ENCODE data around the gene STRBP. TPM values are rescaled to one million over a fixed set of nuclear protein-coding genes. Genes with fewer than 3 reads are reported as not detected.
"Not testable (repeated sequence)": the region's sequence is repeated elsewhere in the genome, so short reads cannot be mapped to it uniquely, and the experiment has no call there.

STRBP gene
- total and polyA plus RNA-seq, 8 donors = 16.5 to 40.4 (median 36.8) TPM

GRCh38 chr9:123251324-123251723 lies 17.1 kb downstream of the STRBP start:
- Histone ChIP-seq H3K27me3 (no peaks in the 10 kb centered on the region), H3K27ac (no peak overlapping the region), H3K36me3 (no peaks in the 10 kb centered on the region), H3K4me1 (no peaks in the 10 kb centered on the region), H3K4me3 (no peak overlapping the region), H3K9me3 (no peaks in the 10 kb centered on the region)
- no peak for DNase-seq
- intact Hi-C loops (cut with DNase I) = no loop called here
- no peak for TF ChIP-seq CTCF (IDR thresholded peaks at IDR 0.05)
- peak; percentile 51 for ATAC-seq

DNA sequence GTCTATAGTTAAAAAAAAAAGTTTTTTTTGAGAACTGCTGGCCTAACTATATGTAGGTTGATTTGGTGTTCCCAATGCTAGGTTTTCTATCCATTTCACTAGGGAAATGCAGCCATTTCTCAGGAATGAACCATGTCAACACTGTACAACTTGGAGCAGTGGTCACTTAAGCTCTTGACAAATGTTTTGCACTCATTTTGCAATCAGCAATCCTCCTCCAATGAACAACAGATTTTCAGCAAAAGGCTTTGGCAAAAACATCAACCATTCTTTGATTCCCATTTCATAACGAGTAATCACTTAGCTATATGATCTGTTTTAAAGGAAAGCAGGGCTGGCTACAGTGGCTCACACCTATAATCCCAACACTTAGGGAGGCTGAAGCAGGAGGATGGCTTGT lies 17.9 kb downstream of the STRBP start:
- intact Hi-C loops (cut with DNase I) = no loop called here
- no peaks in the 10 kb centered on the region for H3K4me1 ChIP-seq
- no peaks in the 10 kb centered on the region for H3K36me3 ChIP-seq
- no peak for TF ChIP-seq CTCF (IDR thresholded peaks at IDR 0.05)
- H3K4me3 ChIP-seq = no peak overlapping the region
- no peak overlapping the region for H3K27ac ChIP-seq
- H3K9me3 ChIP-seq = no peaks in the 10 kb centered on the region
- H3K27me3 ChIP-seq = no peaks in the 10 kb centered on the region
- DNase-seq (no peak), ATAC-seq (peak; percentile 41)

DNA sequence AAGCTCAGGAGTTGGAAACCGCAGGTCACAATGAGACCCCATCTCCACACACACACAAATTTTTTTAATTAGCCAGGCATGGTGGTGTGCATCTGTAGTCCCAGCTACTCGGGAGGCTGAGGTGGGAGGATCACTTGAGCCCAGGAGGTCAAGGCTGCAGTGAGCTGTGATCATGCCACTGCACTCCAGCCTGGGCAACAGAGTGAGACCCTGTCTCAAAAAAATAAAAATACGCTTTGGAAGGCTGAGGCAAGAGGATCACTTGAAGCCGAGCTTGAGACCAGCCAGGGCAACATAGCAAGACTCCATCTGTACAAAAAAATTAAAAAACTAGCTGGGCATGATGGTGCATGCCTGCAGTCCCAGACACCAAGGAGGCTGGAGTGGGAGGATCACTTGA lies 19.2 kb downstream of the STRBP start:
- intact Hi-C loops (cut with DNase I); H3K9me3 ChIP-seq; DNase-seq; H3K4me3 ChIP-seq; H3K36me3 ChIP-seq; H3K27me3 ChIP-seq; H3K4me1 ChIP-seq; H3K27ac ChIP-seq; ATAC-seq: not testable (repeated sequence)

DNA sequence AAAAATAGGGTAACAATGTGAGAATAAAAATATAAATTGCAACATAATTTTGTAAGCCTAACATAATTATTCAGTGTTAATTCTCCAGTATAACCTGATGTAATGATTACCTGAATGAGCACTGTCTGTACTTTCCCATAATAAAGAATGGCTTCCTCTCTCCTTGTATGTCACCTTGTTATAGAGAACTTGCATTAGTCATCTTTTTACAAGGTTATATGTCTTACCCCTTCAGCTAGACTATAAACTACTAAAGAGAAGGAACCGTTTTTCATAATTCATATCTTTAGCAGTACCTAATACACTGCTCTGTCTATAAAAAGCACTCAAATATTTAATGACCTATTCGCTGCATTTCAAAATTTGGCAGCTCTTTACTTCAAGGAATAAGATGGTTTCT lies 19.8 kb downstream of the STRBP start:
- Histone ChIP-seq H3K9me3 (no peaks in the 10 kb centered on the region), H3K27me3 (no peaks in the 10 kb centered on the region), H3K36me3 (no peaks in the 10 kb centered on the region), H3K4me1 (no peaks in the 10 kb centered on the region), H3K4me3 (no peak overlapping the region), H3K27ac (no peak overlapping the region)
- ATAC-seq (no peak), DNase-seq (no peak)
- intact Hi-C loops (cut with DNase I) = no loop called here
- TF ChIP-seq CTCF (IDR thresholded peaks at IDR 0.05) = no peak

DNA sequence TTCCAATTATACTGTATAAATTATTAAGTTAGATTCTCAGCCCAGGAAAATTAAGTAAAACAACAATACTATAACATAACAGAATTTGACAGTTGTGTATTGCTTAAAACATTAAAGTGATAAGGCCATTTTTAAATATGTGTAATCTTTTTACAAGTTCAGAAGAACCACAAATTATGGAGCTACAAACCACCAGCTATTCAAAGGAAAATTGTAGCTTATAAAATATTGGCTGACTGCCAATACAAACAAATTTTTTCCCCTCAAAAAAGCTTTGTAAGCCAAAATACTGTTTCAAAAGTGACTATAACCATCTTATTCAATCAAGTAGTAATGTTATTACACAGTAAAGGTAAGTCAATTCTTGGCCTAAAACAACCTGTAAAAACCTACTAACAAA lies 21.9 kb downstream of the STRBP start:
- no peak for ATAC-seq
- Histone ChIP-seq H3K4me3 (no peak overlapping the region), H3K9me3 (no peaks in the 10 kb centered on the region), H3K36me3 (no peaks in the 10 kb centered on the region), H3K27ac (no peak overlapping the region), H3K4me1 (no peaks in the 10 kb centered on the region), H3K27me3 (no peaks in the 10 kb centered on the region)
- peak in 1 of 4 donors; percentile 26 for DNase-seq
- intact Hi-C loops (cut with DNase I) = no loop called here
- TF ChIP-seq CTCF (IDR thresholded peaks at IDR 0.05) = no peak

DNA sequence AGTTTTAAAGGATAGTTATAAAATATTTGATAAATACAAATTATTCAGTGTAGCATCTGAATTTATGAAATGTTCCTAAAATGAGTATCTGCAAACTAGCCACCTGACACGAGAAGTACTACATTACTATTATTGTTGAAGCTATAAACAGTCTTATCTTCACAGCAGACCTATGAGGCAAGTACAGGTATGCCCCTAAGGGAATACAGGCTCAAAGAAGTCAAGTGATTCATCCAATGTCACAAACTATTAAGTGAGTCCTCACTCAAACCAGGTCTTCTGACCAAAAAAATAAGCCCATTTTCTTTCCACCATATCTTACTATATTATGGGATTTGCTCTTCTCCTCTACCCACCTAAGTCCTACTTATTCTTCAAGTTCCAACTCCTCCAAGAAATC lies 28.7 kb downstream of the STRBP start:
- ATAC-seq (no peak), DNase-seq (no peak)
- no peak overlapping the region for H3K4me3 ChIP-seq
- H3K36me3 ChIP-seq = no peaks in the 10 kb centered on the region
- intact Hi-C loops (cut with DNase I) = no loop called here
- H3K27ac ChIP-seq = no peak overlapping the region
- no peaks in the 10 kb centered on the region for H3K27me3 ChIP-seq
- no peaks in the 10 kb centered on the region for H3K9me3 ChIP-seq
- TF ChIP-seq CTCF (IDR thresholded peaks at IDR 0.05) = no peak
- H3K4me1 ChIP-seq = no peaks in the 10 kb centered on the region
